Endometrial microvascular endothelial cells (primary cell): ENCODE measurements around the gene RIOK2. TPM values are rescaled to one million over a fixed set of nuclear protein-coding genes. Genes with fewer than 3 reads are reported as not detected.
"Not testable (repeated sequence)": the region's sequence is repeated elsewhere in the genome, so short reads cannot be mapped to it uniquely, and the experiment has no call there.

Experiments
- in situ Hi-C: cut with HindIII; loops from 2 replicates; pipeline ENCODE4 v1.10.0; 2017; ENCODE audit warnings: low sequenced_read_pairs, low pct_unique_long_range_greater_than_20kb; ENCODE audit errors: inconsistent ontology term
- total RNA-seq: library from RNA; depleted of rRNA; stranded (reverse); fragments of >200 nt; gene quantifications from one replicate; pipeline ENCODE4 v1.2.3, GENCODE V29; 2015; ENCODE audit errors: inconsistent ontology term

The RIOK2 gene
- total RNA-seq, 1 donor from 2014 or later = 47.5 TPM

DNA sequence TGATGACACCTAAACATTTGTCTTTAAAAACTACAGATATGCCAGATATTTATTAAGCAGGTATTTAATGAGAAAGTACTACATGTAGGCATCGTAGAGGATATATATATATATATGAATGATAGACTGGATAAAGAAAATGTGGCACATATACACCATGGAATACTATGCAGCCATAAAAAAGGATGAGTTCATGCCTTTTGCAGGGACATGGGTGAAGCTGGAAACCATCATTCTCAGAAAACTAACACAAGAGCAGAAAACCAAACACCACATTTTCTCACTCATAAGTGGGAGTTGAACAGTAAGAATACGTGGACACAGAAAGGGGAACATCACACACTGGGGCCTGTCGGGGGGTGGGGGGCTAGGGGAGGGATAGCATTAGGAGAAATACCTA, 3.6 kb downstream of the RIOK2 start:
- in situ Hi-C loops = not testable (repeated sequence)

DNA sequence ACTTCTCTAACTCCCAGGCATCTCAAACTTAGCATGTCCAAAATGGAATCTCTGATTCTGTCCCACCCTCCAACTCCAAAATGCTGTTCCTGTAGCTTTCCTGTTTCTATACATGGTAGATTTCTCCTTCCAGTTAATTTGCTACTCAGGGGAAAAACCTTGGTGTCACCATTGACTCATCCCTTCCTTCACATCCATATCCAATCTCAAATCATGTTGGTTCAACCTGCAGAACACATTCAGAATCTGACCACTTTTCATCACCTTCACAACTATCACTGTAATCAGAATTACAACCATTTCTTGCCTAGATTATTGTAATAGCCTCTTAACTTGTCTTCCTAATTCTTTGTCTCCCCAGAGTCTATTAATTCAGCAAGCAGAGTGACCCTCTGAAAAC, 10.8 kb downstream of the RIOK2 start:
- in situ Hi-C loops = loop anchor here (25.0 kb wide), 2 partner anchors 310 to 560 kb away; no protein-coding TSS in a partner anchor

DNA sequence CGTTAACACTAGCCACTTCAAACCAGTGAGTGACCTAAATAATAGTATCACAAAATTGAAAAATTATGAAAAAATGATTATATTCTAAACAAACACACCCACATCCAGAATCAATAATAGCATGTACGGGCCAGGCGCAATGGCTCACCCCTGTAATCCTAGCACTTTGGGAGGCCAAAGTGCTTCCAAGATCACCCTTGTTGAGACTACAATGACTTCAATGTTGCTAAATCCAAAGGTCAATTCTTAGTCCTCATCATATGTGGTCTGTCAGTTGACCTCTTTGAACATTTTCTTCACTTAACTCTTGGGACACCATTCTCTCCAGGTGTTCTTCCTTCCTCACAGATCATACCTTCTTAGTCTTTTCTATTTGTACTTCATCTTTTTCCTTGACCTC, 11.3 kb downstream of the RIOK2 start:
- in situ Hi-C loops = loop anchor here (25.0 kb wide), 2 partner anchors 309 to 559 kb away; no protein-coding TSS in a partner anchor

DNA sequence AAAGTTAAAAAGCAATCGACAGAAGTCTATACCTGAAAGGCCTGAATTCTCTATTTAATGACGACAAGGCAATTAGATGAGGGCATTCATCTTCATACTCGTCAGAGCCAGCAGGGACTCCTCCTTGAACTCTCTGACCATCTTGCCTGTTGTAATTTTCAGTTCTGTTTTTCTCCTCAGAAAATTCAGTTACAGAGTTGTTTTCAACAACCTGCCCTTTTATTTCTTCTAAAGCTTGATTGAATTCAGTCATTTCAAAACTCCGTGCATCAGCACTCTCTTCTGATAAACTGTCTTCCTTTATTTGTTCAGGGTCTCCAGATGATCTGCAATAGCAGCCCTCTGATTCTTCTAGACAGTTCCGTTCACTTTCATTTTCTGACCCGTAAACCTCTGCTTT, 15.6 kb downstream of the RIOK2 start:
- in situ Hi-C loops = loop anchor here (25.0 kb wide), 2 partner anchors 305 to 555 kb away; no protein-coding TSS in a partner anchor

DNA sequence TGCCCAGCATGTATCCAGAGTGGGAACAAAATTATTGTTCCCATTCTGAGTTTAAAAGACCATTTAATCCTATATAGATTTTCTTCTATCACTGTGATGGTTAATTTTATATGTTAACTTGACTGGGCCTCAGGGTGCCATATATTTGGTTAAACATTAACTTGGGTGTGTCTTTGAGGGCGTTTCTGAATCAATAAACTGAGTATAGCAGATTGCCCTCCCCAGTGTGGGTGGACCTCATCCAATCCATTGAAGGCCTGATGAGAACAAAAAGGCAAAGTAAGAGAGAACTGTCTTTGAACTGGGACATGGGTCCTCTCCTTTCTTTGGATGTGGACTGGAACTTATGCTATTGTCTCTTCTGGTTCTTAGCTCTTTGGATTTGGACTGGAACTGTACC, 17.3 kb downstream of the RIOK2 start:
- in situ Hi-C loops = loop anchor here (25.0 kb wide), 2 partner anchors 303 to 553 kb away; no protein-coding TSS in a partner anchor

DNA sequence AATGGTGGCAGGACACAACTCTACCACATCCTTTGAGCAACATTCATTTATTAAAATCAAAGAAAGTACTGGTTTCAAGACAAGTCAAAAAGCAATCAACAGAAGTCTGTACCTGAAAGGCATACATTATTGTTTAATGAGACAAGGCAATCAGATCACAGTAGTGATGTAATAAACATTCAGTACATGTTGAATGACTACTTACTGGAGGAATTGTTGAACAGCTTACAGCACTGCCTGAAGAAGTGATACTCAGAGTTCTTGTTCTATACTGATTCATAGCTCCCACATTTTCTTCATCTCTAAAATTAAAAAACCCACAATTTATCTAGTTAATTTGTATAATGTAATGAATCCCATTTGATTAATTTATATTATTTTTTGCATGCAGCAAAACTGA, 18.2 kb downstream of the RIOK2 start:
- in situ Hi-C loops = loop anchor here (25.0 kb wide), 2 partner anchors 303 to 553 kb away; no protein-coding TSS in a partner anchor

DNA sequence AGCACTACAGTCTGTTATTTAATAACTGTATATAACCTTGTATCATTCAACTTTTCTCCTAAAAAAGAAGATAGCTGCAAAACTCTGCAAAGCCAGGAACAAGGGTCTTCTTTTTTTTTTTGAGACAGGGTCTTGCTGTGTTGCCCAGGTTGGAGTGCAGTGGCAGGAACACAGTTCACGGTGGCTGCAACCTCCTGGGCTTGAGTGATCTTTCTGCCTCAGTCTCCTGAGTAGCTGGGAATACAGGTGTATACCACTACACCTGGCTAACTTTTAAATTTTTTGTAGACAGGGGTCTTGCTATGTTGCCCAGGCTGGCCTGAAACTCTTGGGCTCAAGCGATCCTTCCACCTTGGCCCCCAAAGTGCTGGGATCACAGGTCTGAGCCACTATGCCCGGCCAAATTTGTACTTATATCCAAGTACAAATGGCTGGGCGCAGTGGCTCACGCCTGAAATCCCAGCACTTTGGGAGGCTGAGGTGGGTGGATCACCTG, 19.2 kb downstream of the RIOK2 start:
- in situ Hi-C loops = loop anchor here (25.0 kb wide), 2 partner anchors 302 to 552 kb away; no protein-coding TSS in a partner anchor

DNA sequence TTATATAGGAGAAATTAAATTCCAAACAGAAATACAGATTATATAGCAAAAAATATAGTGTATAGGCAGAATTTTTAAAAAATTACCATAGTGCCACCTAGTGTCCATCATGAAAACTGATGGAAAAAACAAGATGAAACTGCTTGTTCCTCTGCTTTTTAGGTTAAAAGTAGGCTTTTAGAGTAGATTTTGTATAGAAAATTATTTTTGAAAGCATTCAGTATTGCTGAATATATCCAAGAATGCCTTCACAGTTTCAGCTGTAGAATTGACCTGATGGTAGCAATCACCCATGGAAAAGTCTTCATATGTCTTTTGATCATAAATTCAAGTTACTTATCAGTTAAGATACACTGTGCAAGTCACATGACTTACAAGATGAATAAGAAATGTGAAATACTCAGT, 19.7 kb downstream of the RIOK2 start:
- in situ Hi-C loops = loop anchor here (25.0 kb wide), 2 partner anchors 301 to 551 kb away; no protein-coding TSS in a partner anchor

DNA sequence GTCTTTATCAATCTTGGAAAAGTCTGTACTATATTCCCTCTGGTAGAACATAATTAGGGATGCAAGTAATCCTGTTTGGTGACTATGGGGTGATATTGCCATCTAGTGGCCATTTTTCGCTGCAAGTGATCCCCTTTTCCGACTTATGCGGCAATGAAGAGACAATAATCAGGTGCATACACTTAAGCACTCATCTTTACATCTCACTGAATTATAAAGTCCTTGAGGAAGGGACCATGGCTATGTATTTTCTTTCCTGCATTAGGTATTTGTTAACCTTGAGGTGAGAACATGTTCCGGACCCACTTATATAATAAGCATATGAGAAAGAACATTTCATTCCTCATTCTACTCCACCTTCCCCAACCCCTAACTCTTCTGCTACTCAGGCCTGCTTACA, 21.0 kb downstream of the RIOK2 start:
- in situ Hi-C loops = loop anchor here (25.0 kb wide), 2 partner anchors 300 to 550 kb away; no protein-coding TSS in a partner anchor

DNA sequence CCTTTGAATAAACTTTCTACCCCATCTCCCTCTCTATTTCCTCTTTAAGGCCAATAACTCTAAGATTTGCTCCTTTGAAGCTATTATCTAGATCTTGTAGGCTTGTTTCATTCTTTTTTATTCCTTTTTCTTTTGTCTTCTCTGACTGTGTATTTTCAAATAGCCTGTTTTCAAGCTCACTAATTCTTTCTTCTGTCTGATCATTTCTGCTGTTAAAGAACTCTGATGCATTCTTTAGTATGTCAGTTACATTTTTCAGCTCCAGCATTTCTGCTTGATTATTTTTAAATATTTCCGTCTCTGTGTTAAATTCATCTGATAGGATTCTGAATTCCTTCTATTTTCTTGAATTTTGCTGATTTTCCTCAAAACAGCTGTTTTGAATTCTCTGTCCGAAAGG, 25.4 kb downstream of the RIOK2 start:
- in situ Hi-C loops = loop anchor here (25.0 kb wide), 2 partner anchors 295 to 545 kb away; no protein-coding TSS in a partner anchor

DNA sequence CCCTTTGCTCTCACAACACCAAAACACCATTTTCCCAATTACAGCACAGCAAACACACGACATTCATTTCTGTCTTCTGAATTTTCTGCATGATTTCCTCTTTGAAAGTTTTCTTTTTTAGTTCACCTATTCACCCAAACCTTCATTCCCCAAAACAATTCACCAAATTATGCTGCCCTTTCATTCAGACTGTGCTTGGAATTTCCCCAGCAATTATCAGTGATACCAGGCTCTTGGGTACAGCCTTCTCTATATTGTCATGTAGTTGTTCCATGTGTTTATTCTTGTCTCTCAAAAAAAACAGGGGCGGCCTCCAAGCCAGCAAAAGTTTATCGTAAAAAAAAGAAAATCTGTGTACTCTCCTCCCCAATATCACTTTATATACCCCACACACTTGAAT, 31.7 kb downstream of the RIOK2 start:
- in situ Hi-C loops = loop anchor here (25.0 kb wide), 2 partner anchors 289 to 539 kb away; no protein-coding TSS in a partner anchor

DNA sequence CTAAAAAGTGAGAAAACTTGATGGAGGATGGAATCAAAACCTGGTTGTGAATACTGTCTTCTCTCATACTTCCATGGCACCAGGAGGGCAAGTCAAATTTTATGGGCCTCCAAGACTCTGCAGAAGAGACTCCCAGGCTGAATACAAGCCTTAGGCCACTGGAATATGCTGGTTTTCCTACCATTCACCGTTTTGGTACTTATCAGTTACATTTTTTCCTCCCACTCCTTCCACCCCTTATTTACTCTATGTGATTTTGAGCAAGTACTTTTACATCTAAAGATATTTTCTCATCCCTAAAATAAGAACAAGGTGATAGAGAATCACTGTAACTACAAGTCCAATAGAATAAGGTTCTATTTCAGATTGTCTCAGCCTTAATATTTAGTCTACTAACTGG, 32.6 kb downstream of the RIOK2 start:
- in situ Hi-C loops = loop anchor here (25.0 kb wide), 2 partner anchors 288 to 538 kb away; no protein-coding TSS in a partner anchor

DNA sequence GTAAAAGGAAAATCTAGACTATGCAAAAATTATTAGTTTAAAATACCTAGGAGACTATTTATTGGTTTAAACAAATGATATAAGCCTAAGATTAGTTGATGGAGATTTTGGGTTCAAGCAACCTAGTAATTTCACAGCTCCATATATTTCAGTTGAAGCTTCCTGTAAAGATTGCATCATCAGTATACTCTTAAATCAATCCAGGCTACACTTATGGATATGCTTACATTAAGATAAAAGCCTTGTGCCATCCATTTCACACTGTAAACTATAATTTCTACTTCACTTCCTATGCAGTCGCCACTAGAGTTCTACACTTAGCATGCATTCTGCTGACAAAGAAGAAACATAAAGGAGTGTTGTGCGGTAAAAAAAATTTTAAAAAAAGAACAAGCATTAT, 33.3 kb downstream of the RIOK2 start:
- in situ Hi-C loops = loop anchor here (25.0 kb wide), 2 partner anchors 287 to 537 kb away; no protein-coding TSS in a partner anchor

DNA sequence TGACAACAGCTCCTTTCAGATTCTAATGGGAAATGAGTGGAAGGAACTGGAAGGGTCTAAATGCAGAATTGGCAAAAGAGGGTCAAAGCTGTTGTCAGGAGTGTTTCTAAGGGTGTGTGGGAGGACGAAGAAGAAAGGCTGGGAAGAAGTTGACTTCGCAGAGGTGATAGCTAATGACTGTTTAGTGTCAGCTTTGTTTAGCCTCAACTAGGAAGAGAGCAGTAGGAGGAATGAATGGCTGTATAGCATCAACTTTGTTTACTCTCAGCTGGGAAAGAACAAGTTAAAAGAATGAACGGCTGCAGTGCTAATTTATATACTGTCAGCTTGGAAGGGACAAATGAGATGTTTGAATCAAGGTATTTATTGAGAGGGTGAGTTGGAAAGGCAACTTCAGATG, 34.8 kb downstream of the RIOK2 start:
- in situ Hi-C loops = no loop called here

DNA sequence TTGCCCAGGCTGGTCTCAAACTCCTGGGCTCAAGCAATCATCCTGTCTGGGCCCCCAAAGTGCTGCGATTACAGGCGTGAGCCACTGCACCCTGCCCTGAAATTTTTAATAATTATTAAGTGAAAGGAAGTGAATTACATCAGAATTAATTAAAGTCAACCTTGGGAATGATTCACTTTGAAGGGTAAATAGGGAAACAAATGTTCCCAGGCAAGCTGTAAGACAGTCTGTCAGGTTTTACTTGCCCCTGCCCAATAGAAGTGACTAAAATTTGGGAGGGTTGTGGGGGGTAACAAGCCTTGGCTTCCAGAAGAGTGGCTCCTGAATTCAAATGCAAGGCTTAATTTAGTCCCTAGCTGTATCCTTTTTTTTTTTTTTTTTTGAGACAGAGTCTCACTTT, 39.3 kb downstream of the RIOK2 start:
- in situ Hi-C loops = no loop called here

DNA sequence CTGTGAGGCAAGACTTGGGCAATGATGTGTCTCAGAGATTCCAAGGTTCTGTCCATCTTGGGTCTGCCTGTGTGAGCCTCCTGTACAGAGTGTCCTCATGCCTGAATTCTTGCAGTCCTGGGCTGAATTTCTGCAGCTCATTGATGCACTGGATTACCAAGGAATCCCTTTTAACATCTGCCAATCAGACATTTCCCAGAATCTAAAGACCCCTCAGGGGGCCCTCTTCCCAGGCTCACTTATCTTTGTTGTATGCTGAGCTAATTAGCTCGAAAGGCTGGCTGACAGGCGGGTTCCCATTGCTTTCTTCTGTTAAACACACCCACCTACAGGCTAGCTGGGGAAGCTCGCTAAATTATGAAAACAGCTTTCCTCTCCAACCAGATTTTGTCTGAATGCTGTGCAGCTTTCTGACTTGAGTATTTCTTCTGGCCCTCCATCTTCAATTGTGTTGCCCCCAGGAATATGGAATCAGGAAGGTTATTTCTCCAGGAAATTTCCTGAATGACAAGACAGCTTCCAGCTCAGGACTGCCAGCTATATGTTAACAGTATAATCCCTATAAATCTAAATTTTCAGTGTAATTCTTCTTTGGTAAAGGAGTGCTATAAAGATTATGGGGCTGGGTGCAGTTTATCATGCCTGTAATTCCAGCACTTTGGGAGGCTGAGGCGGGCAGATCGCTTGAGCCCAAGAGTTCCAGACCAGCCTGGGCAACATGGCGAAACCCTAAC, 40.4 kb downstream of the RIOK2 start, which contains the start of gene LIX1:
Gene LIX1, minus strand, starts transcription at position 91 of the 734 bp plus-strand sequence. Its CDS starts 35 bp downstream, at position 56.
- in situ Hi-C loops = no loop called here

DNA sequence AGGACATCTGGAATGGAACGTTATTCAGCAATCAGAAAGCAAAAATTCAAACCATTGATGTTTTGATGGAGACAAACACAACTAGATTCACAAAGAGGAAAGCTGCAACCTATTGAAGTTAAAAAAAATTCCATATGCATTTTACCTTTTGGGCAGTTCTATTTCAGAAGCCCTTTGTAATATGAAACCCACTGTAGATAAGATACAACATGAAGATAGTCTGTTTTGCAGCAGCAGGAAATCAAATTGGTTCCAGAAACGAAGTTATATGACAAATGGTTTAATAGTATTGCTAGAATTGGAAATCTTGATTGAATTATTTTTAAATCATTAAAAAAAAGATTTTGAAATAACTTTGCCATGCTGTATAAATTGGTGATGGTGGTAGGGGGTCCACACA, 41.5 kb downstream of the RIOK2 start:
- in situ Hi-C loops = no loop called here

DNA sequence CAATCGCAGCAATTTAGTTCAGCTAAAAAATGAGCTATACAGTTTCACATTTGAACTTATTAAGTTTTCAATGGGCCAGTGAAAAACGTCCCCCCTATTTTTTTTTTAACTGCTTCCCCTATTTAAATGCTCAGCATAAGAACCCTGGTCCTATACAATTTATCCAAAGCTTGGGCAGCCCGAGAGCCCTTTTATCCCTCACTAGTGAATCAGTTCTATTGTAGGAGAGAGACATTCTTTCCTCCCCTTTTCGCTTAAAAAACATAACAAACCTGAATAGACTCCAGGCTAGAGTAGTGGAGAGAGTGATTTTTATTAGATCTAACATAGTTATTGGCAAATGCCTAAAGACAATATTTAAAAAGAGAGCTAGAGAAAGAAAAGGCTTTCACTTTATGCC, 42.0 kb downstream of the RIOK2 start:
- in situ Hi-C loops = no loop called here

DNA sequence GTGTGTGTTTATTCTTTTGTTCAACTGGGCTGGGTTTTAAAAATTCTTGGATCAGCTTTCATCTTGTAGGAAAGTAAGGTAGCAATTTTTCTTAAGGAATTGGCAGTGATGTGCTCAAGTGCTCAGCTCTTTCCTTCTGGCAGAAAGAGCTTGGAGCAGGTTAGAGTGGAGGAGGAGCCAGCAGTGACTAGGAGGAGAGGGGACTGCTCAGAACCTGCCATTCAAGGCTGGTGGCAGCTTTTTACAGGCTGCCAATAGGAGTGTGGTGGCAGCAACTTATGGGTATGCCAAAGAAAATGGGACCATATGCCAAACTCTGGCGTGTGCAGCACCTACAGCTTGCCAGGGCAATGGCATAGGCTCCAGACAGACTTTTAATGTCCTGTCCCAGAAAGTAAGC, 42.8 kb downstream of the RIOK2 start:
- in situ Hi-C loops = not testable (repeated sequence)

DNA sequence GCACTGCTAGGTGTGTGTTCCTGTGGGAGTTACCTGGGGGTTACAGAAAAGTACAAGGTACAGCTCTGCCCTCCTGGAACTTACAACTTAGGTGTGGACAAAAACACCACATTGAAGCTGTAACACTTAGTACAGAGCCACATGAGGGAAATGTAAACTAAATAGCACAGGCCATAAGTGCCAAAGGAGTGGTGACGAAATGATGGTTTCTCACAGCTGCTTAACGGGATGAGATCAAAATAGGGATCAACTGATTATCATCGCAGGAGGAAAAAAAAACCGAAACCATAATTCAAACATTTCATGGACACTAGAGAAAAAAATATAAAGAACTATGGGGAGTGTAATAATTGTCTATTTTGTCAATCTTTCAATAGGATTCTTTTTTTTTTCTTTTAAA, 46.6 kb downstream of the RIOK2 start:
- in situ Hi-C loops = no loop called here
